Endometrial microvascular endothelial cells (primary cell): Measurements from ENCODE around the gene TINCR. TPM values are rescaled to one million over a fixed set of nuclear protein-coding genes. Genes with fewer than 3 reads are reported as not detected.
"Not testable (repeated sequence)": the region's sequence is repeated elsewhere in the genome, so short reads cannot be mapped to it uniquely, and the experiment has no call there.

Experiments
- in situ Hi-C: cut with HindIII; loops from 2 replicates; pipeline ENCODE4 v1.10.0; 2017; ENCODE audit warnings: low sequenced_read_pairs, low pct_unique_long_range_greater_than_20kb; ENCODE audit errors: inconsistent ontology term
- total RNA-seq: library from RNA; depleted of rRNA; stranded (reverse); fragments of >200 nt; gene quantifications from one replicate; pipeline ENCODE4 v1.2.3, GENCODE V29; 2015; ENCODE audit errors: inconsistent ontology term

TINCR gene
- total RNA-seq = not detected

DNA sequence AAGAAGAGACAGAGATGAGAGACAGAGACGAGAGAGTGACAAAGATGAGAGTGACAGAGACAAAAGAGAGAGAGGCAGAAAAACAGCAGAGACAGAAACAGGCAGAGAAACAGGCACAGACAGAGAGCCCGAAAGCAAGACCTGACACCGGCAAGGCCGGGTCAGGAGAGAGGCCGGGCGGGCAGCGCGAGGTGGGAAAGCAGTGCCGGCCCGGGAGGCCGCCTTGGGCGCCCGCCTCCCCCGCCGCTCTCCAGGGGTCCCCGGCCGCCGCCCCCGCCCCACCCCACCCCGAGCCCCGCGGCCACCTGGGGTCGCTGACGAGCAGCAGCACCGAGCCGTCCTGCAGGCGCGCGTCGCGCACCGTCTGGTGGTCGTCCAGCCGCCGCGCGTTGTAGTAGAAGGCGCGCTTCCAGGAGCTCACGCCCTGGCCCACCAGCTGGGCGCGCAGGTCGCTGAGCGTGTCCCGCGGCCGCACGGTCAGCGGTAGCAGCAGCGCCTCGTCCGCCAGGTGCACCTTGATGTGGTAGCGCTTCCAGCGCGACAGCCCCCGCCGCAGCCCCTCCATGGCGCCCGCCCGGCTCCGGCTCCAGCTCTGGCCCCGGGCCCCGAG, at the start of gene TINCR:
Gene TINCR (minus strand): TSS at position 594 of the 610 bp plus-strand sequence.
- in situ Hi-C loops = no loop called here

DNA sequence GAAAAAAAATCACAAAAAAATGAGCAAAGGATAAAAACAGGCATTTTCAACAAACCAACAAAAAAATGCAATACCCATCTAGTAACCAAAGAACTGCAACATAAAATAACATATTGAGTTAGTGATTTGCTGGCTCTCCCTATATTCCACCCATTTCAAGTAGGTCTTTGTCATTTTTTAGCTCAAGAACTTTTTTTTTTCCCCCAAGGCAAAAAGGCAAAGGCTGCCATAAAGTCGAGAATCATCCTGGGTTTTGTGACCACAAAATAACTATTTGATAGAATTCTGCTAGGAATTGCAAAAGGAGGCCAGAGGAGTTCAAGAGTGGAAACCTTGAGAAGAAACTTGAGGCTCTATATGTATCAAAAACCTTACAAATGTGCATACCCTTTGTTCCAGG, 49.3 kb upstream of the TINCR start:
- in situ Hi-C loops = no loop called here

DNA sequence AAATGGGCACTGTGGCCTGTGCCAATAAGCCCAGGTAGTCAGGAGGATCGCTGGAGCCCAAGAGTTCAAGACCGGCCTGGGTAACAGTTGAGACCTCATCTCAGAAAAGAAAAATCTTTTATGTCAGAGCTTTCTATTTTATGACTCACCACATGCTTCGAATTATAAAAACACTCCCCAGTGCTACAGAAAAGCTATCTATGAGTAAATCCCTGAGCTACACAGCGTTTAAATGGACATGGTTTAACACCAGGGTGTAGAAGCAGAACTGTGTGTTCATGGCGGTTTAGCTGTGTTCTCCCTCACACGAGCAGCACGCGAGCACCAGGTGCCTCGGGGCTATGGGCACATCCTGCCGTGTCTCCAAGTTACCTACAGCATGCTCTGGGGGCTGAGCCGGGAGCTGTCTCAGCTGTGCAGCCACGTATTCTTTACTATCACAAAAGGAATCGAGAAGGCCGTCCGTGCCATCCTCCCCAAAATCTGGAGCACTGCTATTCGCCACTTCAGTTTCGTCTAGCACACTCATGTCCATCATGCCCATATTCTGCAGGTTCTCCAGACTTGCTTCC, 48.1 kb upstream of the TINCR start:
- in situ Hi-C loops = no loop called here

DNA sequence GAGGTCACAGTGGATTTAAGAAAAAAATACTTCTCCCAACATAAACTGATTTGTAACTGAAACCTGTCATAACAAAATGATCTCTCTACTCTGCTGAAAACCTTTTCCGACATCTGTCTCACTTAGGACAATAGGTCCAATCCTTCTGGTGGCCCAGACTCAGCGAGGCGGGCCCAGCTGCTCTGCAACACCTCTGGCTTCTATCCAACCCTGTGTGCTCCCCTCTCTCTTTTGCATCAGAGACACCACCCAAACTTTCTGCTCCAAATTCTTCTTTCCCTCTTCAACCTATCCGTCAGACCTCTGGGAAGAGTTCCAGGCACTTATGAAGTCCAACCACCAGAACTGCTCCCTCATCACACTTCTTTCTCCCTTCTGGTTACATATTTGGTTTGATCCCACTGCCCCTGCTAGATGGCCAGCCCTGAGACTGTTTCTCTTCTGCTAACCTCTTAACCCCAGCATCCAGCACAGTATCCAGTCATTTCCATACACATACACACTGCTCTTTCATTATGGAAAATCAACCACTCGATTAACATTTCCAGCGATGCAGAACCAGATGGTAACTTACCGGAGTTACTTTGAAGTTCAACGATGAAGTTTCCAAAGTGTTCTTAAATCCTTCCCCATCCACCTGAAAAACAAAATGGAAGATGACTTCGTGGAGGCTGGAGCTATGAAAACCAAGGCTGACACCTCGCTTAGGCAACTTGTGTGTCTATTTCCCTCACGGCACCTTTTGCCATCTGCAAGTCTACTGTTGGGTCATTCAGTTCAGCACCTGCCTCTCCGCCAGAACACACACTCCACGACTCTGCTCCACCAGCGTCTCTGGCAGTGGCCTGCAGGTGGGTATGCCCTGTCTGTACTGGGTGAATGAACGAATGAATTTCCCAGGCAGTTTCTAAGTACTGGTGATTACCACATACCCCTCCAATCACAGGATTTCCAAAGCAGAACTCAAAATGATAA, 45.4 kb upstream of the TINCR start:
- in situ Hi-C loops = no loop called here

DNA sequence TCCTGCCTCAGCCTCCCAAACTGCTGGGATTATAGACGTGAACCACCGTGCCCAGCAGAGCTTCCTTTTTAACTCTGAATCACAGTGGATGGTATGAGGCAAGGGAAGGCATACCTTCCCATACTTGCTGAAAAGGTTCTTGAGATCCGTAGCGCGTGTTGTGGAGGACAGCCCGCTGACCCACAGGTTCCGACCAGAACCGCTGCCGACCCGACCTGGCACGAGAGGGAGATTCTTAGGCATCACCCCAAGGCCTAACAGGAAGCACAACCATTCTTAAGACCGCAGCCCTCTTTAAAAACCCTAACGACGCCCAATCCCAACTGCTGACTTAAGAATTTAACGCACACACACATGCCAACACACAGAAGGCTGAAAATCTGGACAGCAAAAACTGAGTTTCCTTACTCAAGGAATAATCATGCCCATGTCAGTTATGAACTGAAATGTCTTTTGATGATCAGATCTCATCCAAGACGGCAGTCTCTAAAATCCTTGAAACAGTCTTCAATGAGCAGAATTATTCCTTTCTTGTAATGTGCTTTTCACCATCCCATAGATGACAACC, 42.2 kb upstream of the TINCR start:
- in situ Hi-C loops = no loop called here

DNA sequence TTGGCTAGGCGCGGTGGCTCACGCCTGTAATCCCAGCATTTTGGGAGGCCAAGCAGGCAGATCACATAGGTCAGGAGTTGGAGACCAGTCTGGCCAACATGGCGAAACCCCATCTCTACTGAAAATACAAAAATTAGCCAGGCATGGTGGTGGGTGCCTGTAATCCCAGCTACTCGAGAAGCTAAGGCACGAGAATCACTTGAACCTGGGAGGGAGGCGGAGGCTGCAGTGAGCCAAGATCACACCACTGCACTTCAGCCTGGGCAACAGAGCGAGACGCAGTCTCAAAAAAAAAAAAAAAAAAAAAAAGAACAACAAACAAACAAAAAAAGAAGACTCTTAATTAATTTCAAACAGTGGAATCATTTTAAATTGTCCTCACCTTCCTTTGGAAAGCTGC, 41.0 kb upstream of the TINCR start:
- in situ Hi-C loops = not testable (repeated sequence)

DNA sequence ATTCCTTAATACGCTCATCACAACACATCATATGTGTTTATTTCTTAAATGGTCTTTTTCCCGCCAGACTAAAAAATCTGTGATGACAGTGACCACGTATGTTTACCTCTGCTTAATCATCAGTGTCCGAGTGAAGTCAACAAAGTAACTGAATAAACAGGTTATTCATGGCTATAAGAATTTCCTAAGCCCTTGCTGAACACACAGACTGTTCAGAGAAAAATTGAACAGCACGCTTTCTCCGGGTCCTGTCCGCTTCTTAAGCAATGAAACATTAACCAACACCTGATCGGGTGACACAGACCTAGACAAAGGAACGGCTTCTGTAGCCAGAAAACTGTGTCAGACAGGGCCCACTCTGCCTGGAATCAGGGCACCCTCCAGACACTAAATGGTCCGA, 40.5 kb upstream of the TINCR start:
- in situ Hi-C loops = no loop called here

DNA sequence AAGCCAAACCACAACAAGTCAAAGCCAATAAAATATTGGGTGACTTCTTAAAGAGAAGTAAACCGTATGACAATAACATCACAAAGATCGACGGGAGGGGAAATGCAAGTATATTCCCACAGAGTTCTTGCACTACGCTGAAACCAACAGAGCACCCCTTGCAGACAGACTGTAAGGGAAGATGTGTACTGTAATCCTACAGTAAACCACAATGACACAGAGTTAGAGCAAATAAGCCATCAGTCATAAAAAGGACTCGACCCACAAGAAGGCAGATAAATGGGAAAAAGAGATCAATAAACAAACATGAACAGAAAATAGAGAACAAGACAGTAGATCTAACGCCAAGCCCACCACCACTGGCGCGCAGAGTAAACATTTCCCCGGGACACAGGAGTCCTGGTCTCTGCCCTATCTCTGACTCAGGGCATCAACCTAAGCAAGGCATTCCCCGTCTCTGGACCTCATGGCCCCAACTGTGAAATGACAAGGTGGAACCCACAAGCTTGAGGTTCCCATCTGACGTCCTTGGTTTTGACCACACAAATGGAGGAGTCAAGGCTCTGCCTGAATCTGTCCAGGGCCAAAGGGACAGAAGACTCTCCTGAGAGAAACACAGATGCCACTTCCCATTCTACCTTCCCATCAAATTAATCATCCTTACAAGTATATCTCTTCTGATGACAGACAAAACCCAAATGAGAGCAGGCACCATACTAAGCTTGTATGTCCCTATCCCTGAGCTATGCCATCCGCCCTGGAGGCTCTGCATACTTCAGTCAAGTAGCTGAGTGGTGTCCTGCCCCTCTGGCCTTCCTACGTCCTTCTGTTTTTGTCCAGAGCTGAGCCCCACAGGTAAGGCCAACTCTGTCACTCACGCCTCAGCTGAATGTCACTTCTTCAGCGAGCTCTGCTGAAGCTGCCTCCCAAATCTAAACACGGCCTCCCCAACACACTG, 39.8 kb upstream of the TINCR start:
- in situ Hi-C loops = no loop called here

DNA sequence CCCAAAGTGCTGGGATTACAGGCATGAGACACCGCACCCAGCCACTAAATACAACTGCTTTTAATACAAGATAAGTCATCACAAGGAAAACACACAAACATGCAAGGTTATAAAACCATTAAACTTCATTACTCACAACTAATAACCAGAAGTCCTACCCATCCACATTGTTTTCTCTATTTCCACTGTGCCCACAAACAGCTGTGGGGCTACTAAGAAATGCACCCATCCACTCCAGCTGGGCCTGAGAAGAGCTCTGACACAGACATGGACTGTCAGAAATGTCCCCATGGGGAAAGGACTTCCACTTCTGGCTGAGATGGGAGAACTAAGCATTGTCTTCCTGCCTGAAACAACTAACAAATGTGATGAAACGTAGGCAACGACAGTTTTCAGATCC, 37.6 kb upstream of the TINCR start:
- in situ Hi-C loops = no loop called here

DNA sequence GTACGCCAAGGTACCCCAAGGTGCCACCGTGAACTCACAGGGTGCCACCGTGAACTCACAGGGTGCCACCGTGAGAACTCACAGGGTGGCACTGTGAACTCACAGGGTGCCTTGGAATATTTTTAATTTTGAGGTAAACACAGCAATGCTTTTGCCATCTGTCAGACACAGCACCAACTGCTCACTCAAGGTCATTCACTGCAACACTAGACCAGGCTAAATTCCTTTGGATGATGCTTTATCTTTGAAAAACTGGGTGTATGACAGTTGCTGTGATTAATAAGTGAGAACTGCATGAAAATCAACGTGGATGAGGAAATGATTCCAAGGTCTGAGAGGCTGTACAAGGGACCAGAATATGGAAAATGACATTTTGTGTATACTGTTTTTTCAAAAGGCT, 35.9 kb upstream of the TINCR start:
- in situ Hi-C loops = no loop called here

DNA sequence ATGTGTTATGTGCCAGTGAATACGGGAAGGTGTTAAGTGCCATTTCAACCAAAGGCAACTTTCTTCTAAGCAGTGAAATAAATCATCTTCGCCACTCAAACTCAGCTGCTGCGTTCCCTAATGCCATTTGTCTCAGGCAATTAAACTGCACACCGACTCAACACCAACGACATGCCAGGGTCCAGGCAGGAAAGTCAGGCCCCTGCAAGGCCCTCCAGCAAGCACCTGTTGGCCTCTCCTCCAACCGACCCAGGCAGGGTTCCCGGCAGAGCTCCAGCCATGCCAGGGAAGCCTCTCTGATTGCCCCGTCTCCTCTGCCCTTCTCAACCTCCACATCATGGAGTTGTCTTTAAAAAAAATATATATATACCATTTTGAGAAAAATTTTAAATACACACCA, 33.0 kb upstream of the TINCR start:
- in situ Hi-C loops = no loop called here

DNA sequence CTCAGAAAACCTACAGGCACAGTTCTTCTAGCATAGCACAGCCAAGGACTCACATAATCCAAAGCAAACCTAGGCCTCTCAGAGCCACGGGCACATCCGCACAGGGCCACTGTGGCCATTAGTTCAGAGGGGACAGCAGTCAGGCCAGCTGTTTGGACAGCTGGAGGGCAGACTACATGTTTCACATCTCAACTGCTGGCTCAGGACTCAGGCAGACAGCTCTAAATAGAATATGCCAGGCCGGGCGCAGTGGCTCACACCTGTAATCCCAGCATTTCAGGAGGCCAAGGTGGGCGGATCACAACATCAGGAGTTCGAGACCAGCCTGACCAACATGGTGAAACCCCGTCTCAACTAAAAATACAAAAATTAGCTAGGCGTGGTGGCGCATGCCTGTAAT, 28.0 kb upstream of the TINCR start:
- in situ Hi-C loops = no loop called here

DNA sequence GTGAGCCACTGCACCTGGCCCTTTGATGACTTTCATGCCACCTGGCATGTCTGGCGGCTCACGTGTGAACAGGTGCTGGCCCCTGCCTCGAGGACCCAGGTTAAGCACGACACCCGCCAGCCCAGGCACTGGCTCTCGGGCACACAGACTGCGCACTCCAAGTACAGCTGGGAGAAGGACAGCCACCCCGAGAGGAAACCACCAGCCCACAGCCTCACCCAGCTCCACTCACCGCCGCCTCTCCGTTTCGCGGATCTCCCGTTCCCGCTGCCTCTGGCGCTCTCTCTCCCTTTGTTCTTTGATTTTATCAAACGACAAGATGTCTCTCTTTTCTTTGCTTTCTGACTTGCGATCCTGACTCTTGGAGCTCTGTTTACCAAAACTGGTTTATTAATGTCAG, 27.4 kb upstream of the TINCR start:
- in situ Hi-C loops = no loop called here

DNA sequence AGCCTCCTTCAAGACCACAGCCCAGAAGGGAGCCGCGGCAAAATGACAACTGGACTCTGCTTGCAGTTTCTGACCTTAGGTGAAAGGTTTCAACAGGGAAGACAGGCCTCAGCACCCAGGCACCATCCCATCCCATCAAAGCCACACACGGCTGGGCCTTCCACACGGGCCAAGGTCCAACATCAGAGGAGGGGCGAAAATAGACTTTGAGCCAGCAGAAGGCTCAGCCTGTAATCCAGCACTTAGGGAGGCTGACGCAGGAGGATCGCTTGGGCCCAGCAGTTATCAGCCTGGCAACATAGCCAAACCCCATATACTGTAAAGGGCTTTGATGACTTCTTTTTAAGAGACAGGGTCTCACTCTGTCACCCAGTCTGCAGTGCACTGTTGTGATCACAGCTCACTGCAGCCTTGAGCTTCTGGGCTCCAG, 26.8 kb upstream of the TINCR start:
- in situ Hi-C loops = no loop called here

DNA sequence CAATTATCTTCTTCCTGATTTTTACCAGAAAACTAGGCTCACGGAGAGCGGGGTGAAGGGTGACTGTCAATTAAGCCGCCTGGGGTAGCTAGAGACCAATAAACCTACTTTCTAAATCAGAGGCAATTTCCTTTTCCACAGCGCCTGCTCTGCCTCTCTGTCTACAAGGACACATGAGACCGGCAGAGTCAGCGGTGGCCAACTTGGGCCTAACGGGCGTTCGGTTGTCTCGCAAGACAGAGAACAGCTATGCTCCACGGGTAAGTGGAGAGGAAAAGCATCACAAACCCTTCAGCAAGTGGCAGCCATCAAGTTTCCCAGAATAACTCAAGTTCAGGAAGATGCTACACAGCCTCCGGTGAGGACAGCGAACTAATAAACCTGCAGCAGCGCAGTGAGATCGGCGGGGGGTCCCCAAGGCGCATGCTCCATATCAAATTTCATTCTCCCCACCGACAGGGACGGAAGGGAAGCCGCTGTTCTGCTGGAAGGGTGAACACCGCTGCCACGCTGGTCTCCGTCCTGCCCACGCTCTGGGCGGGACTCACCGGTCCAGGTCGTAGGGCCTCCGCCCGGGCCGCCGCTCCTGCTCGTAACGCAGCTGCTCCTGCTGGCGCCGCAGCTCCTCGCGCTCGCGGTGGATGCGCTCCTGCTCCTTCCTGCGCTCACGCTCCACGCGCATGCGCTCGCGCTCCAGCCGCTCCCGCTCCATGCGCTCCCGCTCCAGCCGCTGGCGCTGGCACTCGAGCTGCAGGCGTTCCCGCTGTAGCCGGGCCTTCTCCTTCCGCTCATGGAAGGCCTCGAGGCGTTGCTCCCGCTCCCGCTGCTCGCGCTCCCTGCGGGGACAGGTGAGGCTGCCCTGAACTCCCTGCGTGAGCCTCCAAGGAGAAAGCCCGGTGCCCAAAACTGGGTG, 25.8 kb upstream of the TINCR start:
- in situ Hi-C loops = no loop called here

DNA sequence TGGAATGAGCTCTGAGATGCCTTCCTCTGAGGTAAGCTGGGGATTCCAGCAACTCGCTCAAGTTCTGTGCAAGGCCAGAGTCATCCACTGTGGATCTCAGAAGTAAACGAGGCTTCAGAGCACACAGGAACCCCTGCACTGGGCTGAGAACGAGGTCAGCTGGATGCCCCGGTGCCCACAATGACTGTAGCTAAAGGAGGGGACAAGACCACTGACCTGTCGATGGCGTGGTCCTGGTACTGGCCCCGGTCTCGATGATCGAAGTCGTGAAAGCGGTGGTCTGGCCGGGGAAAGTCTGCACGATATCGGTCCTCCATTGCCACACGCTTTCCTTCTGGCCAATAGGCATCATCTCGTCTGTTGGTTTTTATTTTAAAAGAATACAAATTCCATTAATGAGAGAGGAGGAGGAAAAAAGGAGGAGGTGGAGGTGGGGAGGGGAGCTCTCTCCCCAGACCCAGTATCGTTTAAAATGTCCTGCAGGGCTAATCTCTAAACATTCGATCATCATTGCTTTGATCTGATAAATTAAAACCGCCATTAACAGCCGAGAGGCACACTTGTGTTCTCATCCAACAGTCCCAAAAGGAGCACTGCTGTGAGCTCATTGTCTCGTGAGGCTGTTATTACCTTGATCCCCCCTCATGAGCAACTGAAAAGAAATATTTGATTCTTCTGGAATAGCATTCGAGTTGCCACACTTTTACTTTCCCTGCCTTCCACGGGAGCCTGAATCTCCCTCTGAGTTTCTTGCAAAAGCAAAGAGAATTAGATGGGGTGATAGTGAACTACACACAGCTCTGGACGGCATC, 25.0 kb upstream of the TINCR start:
- in situ Hi-C loops = no loop called here

DNA sequence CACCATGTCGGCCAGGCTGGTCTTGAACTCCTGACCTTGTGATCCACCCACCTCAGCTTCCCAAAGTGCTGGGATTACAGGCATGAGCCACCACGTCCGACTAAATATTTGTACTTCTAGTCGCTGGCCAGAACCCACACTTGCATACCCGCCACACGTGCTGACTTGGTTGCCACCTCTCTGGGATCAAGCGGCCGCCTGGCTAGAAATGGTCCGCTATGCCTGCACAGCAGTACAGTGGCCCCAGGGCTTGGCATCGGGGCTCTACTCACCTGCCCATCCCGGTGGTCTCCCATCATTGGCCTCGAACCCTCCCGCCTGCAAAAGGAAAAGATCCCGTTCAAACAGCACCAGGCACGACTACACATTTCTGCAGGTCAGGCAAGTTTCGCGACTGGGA, 23.7 kb upstream of the TINCR start:
- in situ Hi-C loops = no loop called here
